Lower leg skin (tissue), 3 donors: Measurements from ENCODE around the gene EPHA6.

Experiments
- CTCF ChIP-seq, 3 donors: fragments of 450-650 bp; IDR thresholded peaks; one replicate each; pipeline ENCODE4 v1.5.1; 2016; ENCODE audit warnings: antibody characterized with exemption in 3 of 3, mild to moderate bottlenecking in 3 of 3, moderate library complexity in 2 of 3
- POLR2A ChIP-seq, 2 donors: fragments of 450-650 bp; IDR thresholded peaks; one replicate each; pipeline ENCODE4 v1.6.1; 2016 to 2017; ENCODE audit warnings: antibody characterized with exemption in 2 of 2, mild to moderate bottlenecking in 1 of 2, moderate library complexity in 1 of 2

- TF ChIP-seq POLR2A (IDR thresholded peaks at IDR 0.05), result no peak
- TF ChIP-seq CTCF (IDR thresholded peaks at IDR 0.05), result no peak
These were observed 922.5 kb downstream of the EPHA6 start for GRCh38 chr3:97736928-97737327.
